Activated T-helper 17 cell treated with anti-CD3 and anti-CD28 coated beads, Interleukin-2, amount 50 U/mL, for 72 hours (primary cell): ENCODE data around the gene PRR27. TPM values are rescaled to one million over a fixed set of nuclear protein-coding genes. Genes with fewer than 3 reads are reported as not detected.

Source experiments
- ATAC-seq: fragments of 150-1000 bp; cut with Tn5 transposase; replicated peaks from 2 replicates; pipeline ENCODE4 v1.10.0; 2021; ENCODE audit warnings: mild to moderate bottlenecking, moderate library complexity
- H3K27ac Mint-ChIP-seq: one replicate; pipeline ENCODE4 v1.8.0; 2022; ENCODE audit warnings: mixed read lengths
- H3K27me3 Mint-ChIP-seq: one replicate; pipeline ENCODE4 v1.8.0; 2022; ENCODE audit warnings: mixed read lengths
- H3K36me3 Mint-ChIP-seq: one replicate; pipeline ENCODE4 v1.8.0; 2022; ENCODE audit warnings: low read depth, mild to moderate bottlenecking, mixed read lengths
- H3K4me1 Mint-ChIP-seq: one replicate; pipeline ENCODE4 v1.8.0; 2022; ENCODE audit warnings: mixed read lengths
- H3K4me3 Mint-ChIP-seq: one replicate; pipeline ENCODE4 v1.8.0; 2022; ENCODE audit warnings: mild to moderate bottlenecking, mixed read lengths
- H3K9me3 Mint-ChIP-seq: one replicate; pipeline ENCODE4 v1.8.0; 2022; ENCODE audit warnings: mixed read lengths
- total RNA-seq, 2 donors: library from RNA; stranded (reverse); gene quantifications; one replicate each; pipeline ENCODE4 v1.2.3, GENCODE V29; 2022

The PRR27 gene
- not detected for total RNA-seq

GRCh38 chr4:70153937-70154336, at the start of gene PRR27:
TSS of gene PRR27 (plus strand) at chr4:70154237. CDS start at chr4:70154376, 139 bp downstream.
- no peaks in the 10 kb centered on the region for H3K36me3 Mint-ChIP-seq
- H3K4me1 Mint-ChIP-seq: no peaks in the 10 kb centered on the region
- H3K27ac Mint-ChIP-seq: no peak within 1 kb of the TSS
- no peak for ATAC-seq
- no peaks in the 10 kb centered on the region for H3K9me3 Mint-ChIP-seq
- no peak within 1 kb of the TSS for H3K4me3 Mint-ChIP-seq
- H3K27me3 Mint-ChIP-seq: no peaks in the 10 kb centered on the region

GRCh38 chr4:70110917-70111316, 43.1 kb upstream of the PRR27 start:
- H3K4me1 Mint-ChIP-seq: no peaks in the 10 kb centered on the region
- H3K4me3 Mint-ChIP-seq: no peak overlapping the region
- no peaks in the 10 kb centered on the region for H3K36me3 Mint-ChIP-seq
- H3K27ac Mint-ChIP-seq: no peak overlapping the region
- no peak for ATAC-seq
- H3K9me3 Mint-ChIP-seq: peaks cover 8% of the 10 kb centered on the region
- H3K27me3 Mint-ChIP-seq: no peaks in the 10 kb centered on the region

- Mint-ChIP-seq H3K4me1 (no peaks in the 10 kb centered on the region), H3K9me3 (peaks cover 3% of the 10 kb centered on the region), H3K4me3 (no peak overlapping the region), H3K27me3 (no peaks in the 10 kb centered on the region), H3K36me3 (no peaks in the 10 kb centered on the region), H3K27ac (no peak overlapping the region)
- no peak for ATAC-seq
Measured at GRCh38 chr4:70113656-70114055, 40.4 kb upstream of the PRR27 start.

GRCh38 chr4:70114096-70114495, 39.9 kb upstream of the PRR27 start:
- no peak overlapping the region for H3K27ac Mint-ChIP-seq
- peaks cover 3% of the 10 kb centered on the region for H3K9me3 Mint-ChIP-seq
- H3K4me1 Mint-ChIP-seq: no peaks in the 10 kb centered on the region
- ATAC-seq: no peak
- no peak overlapping the region for H3K4me3 Mint-ChIP-seq
- no peaks in the 10 kb centered on the region for H3K27me3 Mint-ChIP-seq
- no peaks in the 10 kb centered on the region for H3K36me3 Mint-ChIP-seq

GRCh38 chr4:70120323-70120722, 33.7 kb upstream of the PRR27 start:
- H3K4me3 Mint-ChIP-seq: no peak overlapping the region
- H3K27me3 Mint-ChIP-seq: no peaks in the 10 kb centered on the region
- peaks cover 4% of the 10 kb centered on the region for H3K9me3 Mint-ChIP-seq
- no peaks in the 10 kb centered on the region for H3K4me1 Mint-ChIP-seq
- H3K36me3 Mint-ChIP-seq: no peaks in the 10 kb centered on the region
- H3K27ac Mint-ChIP-seq: no peak overlapping the region
- ATAC-seq: no peak

GRCh38 chr4:70133473-70133872, 20.6 kb upstream of the PRR27 start:
- no peak overlapping the region for H3K27ac Mint-ChIP-seq
- H3K9me3 Mint-ChIP-seq: no peaks in the 10 kb centered on the region
- H3K27me3 Mint-ChIP-seq: no peaks in the 10 kb centered on the region
- no peaks in the 10 kb centered on the region for H3K4me1 Mint-ChIP-seq
- H3K4me3 Mint-ChIP-seq: no peak overlapping the region
- ATAC-seq: no peak
- no peaks in the 10 kb centered on the region for H3K36me3 Mint-ChIP-seq

- Mint-ChIP-seq H3K27me3 (no peaks in the 10 kb centered on the region), H3K36me3 (no peaks in the 10 kb centered on the region), H3K4me3 (no peak overlapping the region), H3K27ac (no peak overlapping the region), H3K9me3 (no peaks in the 10 kb centered on the region), H3K4me1 (no peaks in the 10 kb centered on the region)
- ATAC-seq: no peak
Measured at GRCh38 chr4:70138751-70139150, 15.3 kb upstream of the PRR27 start.

GRCh38 chr4:70151271-70151670, 2.8 kb upstream of the PRR27 start:
- ATAC-seq: no peak
- Mint-ChIP-seq H3K27ac (no peak overlapping the region), H3K4me1 (no peaks in the 10 kb centered on the region), H3K4me3 (no peak overlapping the region), H3K27me3 (no peaks in the 10 kb centered on the region), H3K36me3 (no peaks in the 10 kb centered on the region), H3K9me3 (no peaks in the 10 kb centered on the region)

GRCh38 chr4:70152088-70152487, 1.9 kb upstream of the PRR27 start:
- H3K27me3 Mint-ChIP-seq: no peaks in the 10 kb centered on the region
- H3K4me1 Mint-ChIP-seq: no peaks in the 10 kb centered on the region
- no peaks in the 10 kb centered on the region for H3K9me3 Mint-ChIP-seq
- no peak overlapping the region for H3K27ac Mint-ChIP-seq
- ATAC-seq: no peak
- no peak overlapping the region for H3K4me3 Mint-ChIP-seq
- no peaks in the 10 kb centered on the region for H3K36me3 Mint-ChIP-seq

- ATAC-seq: no peak
- no peaks in the 10 kb centered on the region for H3K4me1 Mint-ChIP-seq
- H3K27ac Mint-ChIP-seq: no peak overlapping the region
- no peaks in the 10 kb centered on the region for H3K9me3 Mint-ChIP-seq
- no peak overlapping the region for H3K4me3 Mint-ChIP-seq
- H3K27me3 Mint-ChIP-seq: no peaks in the 10 kb centered on the region
- H3K36me3 Mint-ChIP-seq: no peaks in the 10 kb centered on the region
Measured at GRCh38 chr4:70158576-70158975, 4.5 kb downstream of the PRR27 start.

GRCh38 chr4:70177090-70177489, 23.1 kb downstream of the PRR27 start:
- no peaks in the 10 kb centered on the region for H3K27me3 Mint-ChIP-seq
- H3K27ac Mint-ChIP-seq: no peak overlapping the region
- no peaks in the 10 kb centered on the region for H3K4me1 Mint-ChIP-seq
- no peak overlapping the region for H3K4me3 Mint-ChIP-seq
- H3K9me3 Mint-ChIP-seq: no peaks in the 10 kb centered on the region
- no peaks in the 10 kb centered on the region for H3K36me3 Mint-ChIP-seq
- ATAC-seq: no peak

GRCh38 chr4:70178075-70178660, 24.1 kb downstream of the PRR27 start:
- Mint-ChIP-seq H3K27me3 (no peaks in the 10 kb centered on the region), H3K36me3 (no peaks in the 10 kb centered on the region), H3K4me1 (no peaks in the 10 kb centered on the region), H3K9me3 (no peaks in the 10 kb centered on the region), H3K27ac (no peak overlapping the region), H3K4me3 (no peak overlapping the region)
- no peak for ATAC-seq

GRCh38 chr4:70179811-70180210, 25.8 kb downstream of the PRR27 start:
- no peak overlapping the region for H3K4me3 Mint-ChIP-seq
- no peaks in the 10 kb centered on the region for H3K27me3 Mint-ChIP-seq
- ATAC-seq: no peak
- no peaks in the 10 kb centered on the region for H3K4me1 Mint-ChIP-seq
- no peak overlapping the region for H3K27ac Mint-ChIP-seq
- H3K9me3 Mint-ChIP-seq: no peaks in the 10 kb centered on the region
- H3K36me3 Mint-ChIP-seq: no peaks in the 10 kb centered on the region

- H3K4me1 Mint-ChIP-seq: no peaks in the 10 kb centered on the region
- H3K27ac Mint-ChIP-seq: no peak overlapping the region
- H3K27me3 Mint-ChIP-seq: no peaks in the 10 kb centered on the region
- H3K4me3 Mint-ChIP-seq: no peak overlapping the region
- no peaks in the 10 kb centered on the region for H3K36me3 Mint-ChIP-seq
- ATAC-seq: no peak
- no peaks in the 10 kb centered on the region for H3K9me3 Mint-ChIP-seq
Measured at GRCh38 chr4:70181864-70182263, 27.8 kb downstream of the PRR27 start.

- no peaks in the 10 kb centered on the region for H3K9me3 Mint-ChIP-seq
- no peak overlapping the region for H3K27ac Mint-ChIP-seq
Measured at GRCh38 chr4:70182517-70183167, 28.6 kb downstream of the PRR27 start.

More at GRCh38 chr4:70182517-70183167, 28.6 kb downstream of the PRR27 start:
- H3K4me3 Mint-ChIP-seq: no peak overlapping the region
- no peaks in the 10 kb centered on the region for H3K36me3 Mint-ChIP-seq
- H3K27me3 Mint-ChIP-seq: no peaks in the 10 kb centered on the region
- no peaks in the 10 kb centered on the region for H3K4me1 Mint-ChIP-seq
- ATAC-seq: no peak
